Measurements from ENCODE around the gene LPIN3.

LPIN3 gene

DNA sequence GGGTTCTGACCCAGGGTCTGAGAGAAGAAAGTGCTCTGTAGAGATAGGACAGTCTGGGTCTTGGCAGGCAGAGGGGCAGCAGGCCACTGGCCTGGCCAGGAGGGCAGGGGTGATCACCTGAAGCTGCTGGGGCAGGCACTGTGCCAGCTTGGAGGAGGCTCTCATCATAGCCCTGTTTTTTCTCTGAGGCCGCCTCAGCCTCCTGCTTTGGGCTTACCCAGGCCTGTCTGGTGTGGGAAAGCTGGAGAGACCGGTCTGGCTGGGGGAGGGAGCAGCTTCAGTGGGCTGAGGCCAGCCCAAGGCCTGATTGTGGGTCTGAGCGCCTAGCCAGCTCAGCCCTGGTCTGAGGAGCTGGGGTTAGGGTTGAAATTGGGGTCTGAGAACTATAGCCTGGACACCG lies 3.9 kb downstream of the LPIN3 start:
- Histone ChIP-seq H3K4me1 (ENCODE audit: control insufficient read depth in 1 of 2, insufficient read depth in 2 of 2, low read length in 2 of 2) (peaks cover 0 to 10% of the 10 kb centered on the region in 2 donors), H3K27me3 (ENCODE audit: low read depth, low read length) (no peaks in the 10 kb centered on the region), H3K4me3 (ENCODE audit: low read depth in 1 of 2, low read length in 2 of 2) (no peak overlapping the region), H3K27ac (ENCODE audit: low read length) (no peak overlapping the region), H3K36me3 (ENCODE audit: control insufficient read depth in 1 of 2, insufficient read depth in 2 of 2, low read length in 2 of 2) (no peaks in the 10 kb centered on the region), H3K9me3 (ENCODE audit: control insufficient read depth in 1 of 2, low read length in 2 of 2) (no peaks in the 10 kb centered on the region)

DNA sequence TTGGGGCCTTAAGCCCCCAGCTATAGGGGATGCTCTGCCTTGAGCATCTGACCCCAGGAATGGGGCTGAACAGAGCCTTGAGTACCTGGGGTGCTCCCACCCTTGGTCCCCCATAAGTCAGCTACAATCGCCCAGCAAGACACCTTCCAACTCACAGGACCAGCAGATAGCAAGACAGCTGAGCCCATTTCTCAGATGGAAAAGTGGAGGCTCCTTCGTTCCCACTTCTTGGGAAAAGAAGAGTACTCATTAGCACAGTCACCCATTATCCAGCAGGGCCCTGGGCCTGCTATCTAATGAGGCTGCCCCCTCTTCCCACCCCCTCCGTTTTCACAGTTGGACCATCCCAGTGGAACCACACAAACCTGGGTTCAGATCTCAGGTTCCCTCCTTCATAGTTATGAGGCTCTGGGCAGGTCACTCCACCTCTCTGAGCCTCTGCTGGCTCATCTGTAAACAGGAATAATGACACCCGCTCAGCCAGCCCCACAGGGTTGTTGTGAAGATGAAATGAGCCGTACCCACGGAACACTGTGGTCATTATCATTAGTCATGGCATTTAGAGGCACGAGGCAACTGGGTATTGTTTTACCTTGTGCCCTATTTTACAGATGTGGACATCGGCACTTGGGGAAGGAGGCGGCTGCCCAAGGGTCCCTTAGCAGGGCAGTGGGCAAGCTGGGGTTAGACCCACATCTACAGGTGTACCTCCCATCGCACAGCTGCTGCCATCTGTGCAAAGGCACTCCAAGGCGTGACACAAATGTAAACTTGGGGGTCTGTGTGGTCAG lies 4.5 kb downstream of the LPIN3 start:
- Histone ChIP-seq H3K36me3 (ENCODE audit: control insufficient read depth in 1 of 2, insufficient read depth in 2 of 2, low read length in 2 of 2) (peaks cover 0 to 6% of the 10 kb centered on the region in 2 donors), H3K4me1 (ENCODE audit: control insufficient read depth in 1 of 2, insufficient read depth in 2 of 2, low read length in 2 of 2) (peaks cover 0 to 10% of the 10 kb centered on the region in 2 donors), H3K27ac (ENCODE audit: low read length) (no peak overlapping the region), H3K9me3 (ENCODE audit: control insufficient read depth in 1 of 2, low read length in 2 of 2) (no peaks in the 10 kb centered on the region), H3K27me3 (ENCODE audit: low read depth, low read length) (no peaks in the 10 kb centered on the region), H3K4me3 (ENCODE audit: low read depth in 1 of 2, low read length in 2 of 2) (no peak overlapping the region)

DNA sequence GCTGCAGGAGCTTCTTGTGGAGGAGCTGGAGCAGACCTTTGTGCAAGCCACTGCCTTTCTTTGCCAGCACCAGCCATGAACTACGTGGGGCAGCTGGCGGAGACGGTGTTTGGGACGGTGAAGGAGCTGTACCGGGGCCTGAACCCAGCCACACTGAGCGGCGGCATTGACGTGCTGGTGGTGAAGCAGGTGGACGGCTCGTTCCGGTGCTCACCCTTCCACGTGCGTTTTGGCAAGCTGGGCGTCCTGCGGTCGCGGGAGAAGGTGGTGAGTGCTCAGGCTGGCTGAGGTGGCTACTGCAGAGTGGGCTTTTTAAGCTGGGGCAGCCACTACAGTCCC lies 5.1 kb downstream of the LPIN3 start:
- no peak overlapping the region for H3K4me3 ChIP-seq (ENCODE audit: low read depth in 1 of 2, low read length in 2 of 2)
- H3K27me3 ChIP-seq (ENCODE audit: low read depth, low read length), result no peaks in the 10 kb centered on the region
- H3K4me1 ChIP-seq (ENCODE audit: control insufficient read depth in 1 of 2, insufficient read depth in 2 of 2, low read length in 2 of 2), result peaks cover 0 to 5% of the 10 kb centered on the region in 2 donors
- no peak overlapping the region for H3K27ac ChIP-seq (ENCODE audit: low read length)
- H3K36me3 ChIP-seq (ENCODE audit: control insufficient read depth in 1 of 2, insufficient read depth in 2 of 2, low read length in 2 of 2), result peaks cover 0 to 6% of the 10 kb centered on the region in 2 donors
- no peaks in the 10 kb centered on the region for H3K9me3 ChIP-seq (ENCODE audit: control insufficient read depth in 1 of 2, low read length in 2 of 2)

DNA sequence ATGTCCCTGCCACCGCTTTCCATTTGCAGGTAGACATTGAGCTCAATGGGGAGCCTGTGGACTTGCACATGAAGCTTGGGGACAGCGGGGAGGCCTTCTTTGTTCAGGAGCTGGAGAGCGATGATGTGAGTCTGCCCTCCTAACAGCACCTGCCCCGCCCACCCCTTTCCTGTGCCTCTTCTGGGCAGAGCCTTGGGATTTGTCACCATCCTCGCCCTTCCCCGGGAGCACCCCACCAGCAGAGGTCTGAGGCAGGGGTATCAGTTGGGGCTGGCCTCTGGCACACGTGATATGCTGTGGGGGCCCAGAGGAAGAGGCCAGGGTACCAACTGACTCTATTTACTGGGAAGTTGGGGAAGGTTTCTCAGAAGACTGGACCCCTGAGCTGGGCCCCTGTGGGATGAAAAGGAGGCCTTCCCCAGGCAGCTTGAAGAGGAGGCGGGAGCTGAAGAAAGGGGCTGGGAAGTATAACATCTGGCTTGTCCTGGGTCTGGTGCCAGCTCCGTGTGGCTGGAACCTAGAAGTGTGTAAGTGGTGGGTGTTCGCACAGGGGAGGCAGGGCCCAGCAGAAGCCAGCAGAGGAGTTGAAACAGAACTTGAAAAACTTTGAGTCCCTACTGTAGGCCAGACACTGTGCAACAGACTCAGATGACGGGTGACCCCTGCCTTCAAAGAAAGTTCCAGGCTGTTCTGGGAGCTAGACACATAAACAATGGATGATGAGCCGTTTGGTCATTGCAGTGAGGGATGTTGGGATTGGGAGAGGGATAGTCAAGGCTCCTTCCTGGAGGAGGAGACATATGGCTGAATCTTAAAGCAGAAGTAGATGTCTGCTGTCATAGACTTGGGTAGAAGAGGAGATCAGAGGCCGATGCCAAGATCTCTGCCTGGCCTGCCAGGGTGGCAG lies 7.2 kb downstream of the LPIN3 start:
- no peaks in the 10 kb centered on the region for H3K27me3 ChIP-seq (ENCODE audit: low read depth, low read length)
- H3K27ac ChIP-seq (ENCODE audit: low read length), result no peak overlapping the region
- no peaks in the 10 kb centered on the region for H3K4me1 ChIP-seq (ENCODE audit: control insufficient read depth in 1 of 2, insufficient read depth in 2 of 2, low read length in 2 of 2)
- H3K36me3 ChIP-seq (ENCODE audit: control insufficient read depth in 1 of 2, insufficient read depth in 2 of 2, low read length in 2 of 2), result peaks cover 4 to 10% of the 10 kb centered on the region in 2 donors
- H3K9me3 ChIP-seq (ENCODE audit: control insufficient read depth in 1 of 2, low read length in 2 of 2), result no peaks in the 10 kb centered on the region
- no peak overlapping the region for H3K4me3 ChIP-seq (ENCODE audit: low read depth in 1 of 2, low read length in 2 of 2)

DNA sequence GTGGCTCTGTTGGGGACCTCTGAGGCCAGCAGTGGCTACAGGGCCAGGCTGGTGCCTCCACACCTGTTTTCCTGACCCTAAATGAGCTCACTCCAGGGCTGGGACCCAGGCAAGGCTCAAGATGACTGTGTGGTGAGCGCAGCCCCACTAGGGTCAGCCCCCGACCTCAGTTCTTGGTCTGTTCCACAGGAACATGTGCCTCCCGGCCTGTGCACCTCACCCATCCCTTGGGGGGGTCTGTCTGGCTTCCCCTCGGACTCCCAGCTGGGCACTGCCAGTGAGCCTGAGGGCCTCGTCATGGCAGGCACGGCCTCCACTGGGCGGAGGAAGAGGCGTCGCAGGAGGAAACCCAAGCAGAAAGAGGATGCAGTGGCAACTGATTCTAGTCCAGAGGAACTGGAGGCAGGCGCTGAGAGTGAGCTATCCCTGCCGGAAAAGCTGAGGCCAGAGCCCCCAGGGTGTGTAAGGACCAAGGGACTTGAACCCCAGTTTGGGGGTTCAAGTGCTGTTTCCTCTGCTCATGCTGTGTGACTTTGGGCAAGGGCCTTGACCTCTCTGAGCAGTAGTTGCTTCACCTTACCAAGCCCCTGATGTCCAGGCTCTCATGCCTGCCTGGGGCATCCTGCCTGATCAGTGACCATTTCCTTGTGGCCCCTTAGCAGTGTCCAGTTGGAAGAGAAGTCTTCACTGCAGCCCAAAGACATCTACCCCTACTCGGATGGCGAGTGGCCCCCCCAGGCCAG lies 8.0 kb downstream of the LPIN3 start:
- H3K4me3 ChIP-seq (ENCODE audit: low read depth in 1 of 2, low read length in 2 of 2), result no peak overlapping the region
- no peaks in the 10 kb centered on the region for H3K4me1 ChIP-seq (ENCODE audit: control insufficient read depth in 1 of 2, insufficient read depth in 2 of 2, low read length in 2 of 2)
- no peak overlapping the region for H3K27ac ChIP-seq (ENCODE audit: low read length)
- H3K36me3 ChIP-seq (ENCODE audit: control insufficient read depth in 1 of 2, insufficient read depth in 2 of 2, low read length in 2 of 2), result peaks cover 7 to 10% of the 10 kb centered on the region in 2 donors
- no peaks in the 10 kb centered on the region for H3K9me3 ChIP-seq (ENCODE audit: control insufficient read depth in 1 of 2, low read length in 2 of 2)
- H3K27me3 ChIP-seq (ENCODE audit: low read depth, low read length), result no peaks in the 10 kb centered on the region

DNA sequence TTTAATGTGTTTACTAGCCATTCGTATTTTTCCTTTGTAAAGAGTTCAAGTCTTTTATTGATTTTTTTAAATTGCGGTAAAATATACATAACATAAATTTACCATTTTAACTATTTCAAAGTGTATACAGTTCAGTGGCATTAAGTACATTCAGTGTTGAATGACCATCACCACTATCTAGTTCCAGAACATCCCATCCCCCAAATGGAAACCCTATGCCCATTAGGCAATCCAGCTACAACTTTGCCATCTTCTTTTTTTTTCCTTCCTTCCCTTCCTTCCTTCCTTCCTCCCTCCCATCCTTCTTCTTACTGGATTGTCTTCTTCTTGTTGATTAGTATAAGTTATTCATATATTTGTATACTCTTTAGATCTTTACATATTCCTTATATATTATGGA lies 8.6 kb downstream of the LPIN3 start:
- Histone ChIP-seq H3K27ac (ENCODE audit: low read length) (no peak overlapping the region), H3K36me3 (ENCODE audit: control insufficient read depth in 1 of 2, insufficient read depth in 2 of 2, low read length in 2 of 2) (peaks cover 10 to 11% of the 10 kb centered on the region in 2 donors), H3K27me3 (ENCODE audit: low read depth, low read length) (no peaks in the 10 kb centered on the region), H3K4me1 (ENCODE audit: control insufficient read depth in 1 of 2, insufficient read depth in 2 of 2, low read length in 2 of 2) (no peaks in the 10 kb centered on the region), H3K9me3 (ENCODE audit: control insufficient read depth in 1 of 2, low read length in 2 of 2) (no peaks in the 10 kb centered on the region), H3K4me3 (ENCODE audit: low read depth in 1 of 2, low read length in 2 of 2) (no peak overlapping the region)

DNA sequence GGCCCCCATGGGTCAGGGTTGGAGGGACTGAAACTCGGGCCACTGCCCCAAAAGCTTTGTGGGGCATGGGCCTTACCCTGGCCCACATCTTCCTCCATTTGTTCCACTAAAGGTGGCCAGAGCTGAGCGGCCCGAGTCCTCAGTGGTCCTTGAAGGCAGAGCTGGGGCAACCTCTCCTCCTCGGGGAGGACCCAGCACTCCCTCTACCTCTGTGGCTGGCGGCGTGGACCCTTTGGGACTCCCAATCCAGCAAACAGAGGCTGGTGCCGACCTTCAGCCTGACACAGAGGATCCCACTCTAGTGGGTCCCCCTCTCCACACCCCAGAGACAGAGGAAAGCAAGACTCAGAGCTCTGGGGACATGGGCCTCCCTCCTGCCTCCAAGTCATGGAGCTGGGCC lies 9.3 kb downstream of the LPIN3 start:
- H3K36me3 ChIP-seq (ENCODE audit: control insufficient read depth in 1 of 2, insufficient read depth in 2 of 2, low read length in 2 of 2), result peaks cover 10 to 11% of the 10 kb centered on the region in 2 donors
- H3K27ac ChIP-seq (ENCODE audit: low read length), result no peak overlapping the region
- H3K4me1 ChIP-seq (ENCODE audit: control insufficient read depth in 1 of 2, insufficient read depth in 2 of 2, low read length in 2 of 2), result no peaks in the 10 kb centered on the region
- H3K27me3 ChIP-seq (ENCODE audit: low read depth, low read length), result no peaks in the 10 kb centered on the region
- H3K9me3 ChIP-seq (ENCODE audit: control insufficient read depth in 1 of 2, low read length in 2 of 2), result no peaks in the 10 kb centered on the region
- no peak overlapping the region for H3K4me3 ChIP-seq (ENCODE audit: low read depth in 1 of 2, low read length in 2 of 2)

DNA sequence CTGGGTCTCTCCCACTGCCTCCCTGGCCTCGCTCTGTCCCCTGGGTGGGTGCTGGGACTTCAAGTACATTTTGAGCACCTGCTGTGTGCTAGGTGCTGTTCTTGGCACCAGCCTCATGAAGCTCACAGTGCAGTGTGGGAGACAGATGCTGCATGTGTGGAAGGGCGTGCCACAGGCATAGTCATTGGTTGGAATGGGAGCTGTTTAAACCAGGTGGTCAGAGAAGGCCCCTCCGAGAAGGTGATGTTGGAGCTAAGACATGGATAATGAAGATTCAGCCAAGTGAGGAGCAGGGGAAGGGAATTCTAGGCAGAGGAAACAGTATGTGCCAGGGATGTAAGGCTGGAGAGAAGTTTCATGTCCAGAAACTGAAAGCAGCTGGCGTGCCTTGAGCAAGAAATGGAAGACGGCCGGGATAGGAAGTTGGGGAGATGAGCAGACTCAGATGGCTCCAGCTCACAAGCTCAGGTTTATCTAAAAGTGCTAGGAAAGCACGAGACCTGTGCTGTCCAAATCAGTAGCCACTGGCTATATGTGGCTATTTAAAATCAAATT lies 9.9 kb downstream of the LPIN3 start:
- peaks cover 10 to 11% of the 10 kb centered on the region in 2 donors for H3K36me3 ChIP-seq (ENCODE audit: control insufficient read depth in 1 of 2, insufficient read depth in 2 of 2, low read length in 2 of 2)
- H3K4me3 ChIP-seq (ENCODE audit: low read depth in 1 of 2, low read length in 2 of 2), result no peak overlapping the region
- no peaks in the 10 kb centered on the region for H3K27me3 ChIP-seq (ENCODE audit: low read depth, low read length)
- H3K4me1 ChIP-seq (ENCODE audit: control insufficient read depth in 1 of 2, insufficient read depth in 2 of 2, low read length in 2 of 2), result no peaks in the 10 kb centered on the region
- no peak overlapping the region for H3K27ac ChIP-seq (ENCODE audit: low read length)
- H3K9me3 ChIP-seq (ENCODE audit: control insufficient read depth in 1 of 2, low read length in 2 of 2), result no peaks in the 10 kb centered on the region

DNA sequence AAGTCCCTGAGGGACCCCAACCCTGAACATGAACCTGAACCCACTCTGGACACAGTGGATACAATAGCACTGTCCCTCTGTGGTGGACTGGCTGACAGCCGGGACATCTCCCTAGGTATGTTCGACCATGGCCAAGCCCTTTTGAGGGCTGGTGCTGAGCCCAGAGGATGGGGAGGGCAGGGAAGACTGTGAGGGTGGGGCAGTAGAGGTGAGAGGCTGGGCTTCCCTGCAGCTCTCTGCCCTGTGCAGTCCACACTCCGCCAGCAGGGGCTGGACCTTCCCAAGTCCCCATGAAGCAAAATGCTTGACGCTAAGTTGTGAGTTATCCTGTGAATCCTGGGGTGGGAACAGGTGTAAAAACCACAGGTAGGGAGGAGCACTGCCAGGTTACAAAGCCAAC lies 11.5 kb downstream of the LPIN3 start:
- no peak overlapping the region for H3K27ac ChIP-seq (ENCODE audit: low read length)
- peaks cover 11 to 17% of the 10 kb centered on the region in 2 donors for H3K36me3 ChIP-seq (ENCODE audit: control insufficient read depth in 1 of 2, insufficient read depth in 2 of 2, low read length in 2 of 2)
- H3K4me3 ChIP-seq (ENCODE audit: low read depth in 1 of 2, low read length in 2 of 2), result no peak overlapping the region
- no peaks in the 10 kb centered on the region for H3K27me3 ChIP-seq (ENCODE audit: low read depth, low read length)
- no peaks in the 10 kb centered on the region for H3K4me1 ChIP-seq (ENCODE audit: control insufficient read depth in 1 of 2, insufficient read depth in 2 of 2, low read length in 2 of 2)
- H3K9me3 ChIP-seq (ENCODE audit: control insufficient read depth in 1 of 2, low read length in 2 of 2), result no peaks in the 10 kb centered on the region

DNA sequence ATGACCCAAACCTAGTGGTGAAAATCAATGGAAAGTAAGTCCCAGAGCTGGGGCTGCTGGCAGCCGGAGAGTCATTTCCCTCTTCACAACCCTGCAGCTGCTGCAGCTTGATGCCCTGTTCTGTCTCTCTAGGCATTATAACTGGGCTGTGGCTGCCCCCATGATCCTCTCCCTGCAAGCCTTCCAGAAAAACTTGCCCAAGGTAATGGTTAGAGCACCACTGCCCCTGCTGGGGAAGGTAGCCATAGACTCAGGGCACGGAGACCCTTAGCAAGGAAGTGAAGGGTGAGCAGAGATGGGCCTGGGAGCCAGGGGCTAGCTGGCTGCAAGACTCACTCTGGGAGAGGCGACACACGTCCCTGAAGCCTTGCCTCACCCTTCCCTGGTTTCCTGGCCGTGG lies 12.0 kb downstream of the LPIN3 start:
- H3K9me3 ChIP-seq (ENCODE audit: control insufficient read depth in 1 of 2, low read length in 2 of 2), result no peaks in the 10 kb centered on the region
- H3K4me3 ChIP-seq (ENCODE audit: low read depth in 1 of 2, low read length in 2 of 2), result no peak overlapping the region
- no peaks in the 10 kb centered on the region for H3K27me3 ChIP-seq (ENCODE audit: low read depth, low read length)
- peaks cover 11 to 17% of the 10 kb centered on the region in 2 donors for H3K36me3 ChIP-seq (ENCODE audit: control insufficient read depth in 1 of 2, insufficient read depth in 2 of 2, low read length in 2 of 2)
- no peak overlapping the region for H3K27ac ChIP-seq (ENCODE audit: low read length)
- H3K4me1 ChIP-seq (ENCODE audit: control insufficient read depth in 1 of 2, insufficient read depth in 2 of 2, low read length in 2 of 2), result no peaks in the 10 kb centered on the region

DNA sequence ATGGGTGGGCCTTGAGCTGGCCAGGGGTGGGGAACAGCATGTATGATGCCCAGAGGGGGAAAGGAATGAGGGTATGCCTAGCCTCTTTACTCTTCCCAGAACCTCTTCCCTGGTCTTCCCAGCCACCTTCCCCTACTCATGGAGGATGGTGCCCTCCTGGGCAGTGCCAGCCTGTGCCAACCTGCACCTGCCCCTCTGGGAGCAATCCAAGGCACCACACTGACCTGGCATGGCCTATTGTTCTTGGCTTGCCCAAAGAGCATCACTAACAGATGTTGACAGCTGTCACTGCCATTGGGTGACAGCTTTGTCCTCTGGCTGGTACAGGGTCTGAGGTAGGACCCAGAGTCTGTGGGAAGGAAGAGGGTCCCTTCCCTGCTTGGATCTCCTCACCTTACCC lies 12.9 kb downstream of the LPIN3 start:
- Histone ChIP-seq H3K9me3 (ENCODE audit: control insufficient read depth in 1 of 2, low read length in 2 of 2) (no peaks in the 10 kb centered on the region), H3K4me1 (ENCODE audit: control insufficient read depth in 1 of 2, insufficient read depth in 2 of 2, low read length in 2 of 2) (no peaks in the 10 kb centered on the region), H3K4me3 (ENCODE audit: low read depth in 1 of 2, low read length in 2 of 2) (no peak overlapping the region), H3K36me3 (ENCODE audit: control insufficient read depth in 1 of 2, insufficient read depth in 2 of 2, low read length in 2 of 2) (peaks cover 11 to 26% of the 10 kb centered on the region in 2 donors), H3K27me3 (ENCODE audit: low read depth, low read length) (no peaks in the 10 kb centered on the region), H3K27ac (ENCODE audit: low read length) (no peak overlapping the region)
